Activated CD4-positive, alpha-beta T cell treated with anti-CD3 and anti-CD28 coated beads, Interleukin-2, amount 10 ng/mL, durations not matched to agents 7 days and 5 days (primary cell): ENCODE measurements around the gene CAPZB. TPM values are rescaled to one million over a fixed set of nuclear protein-coding genes. Genes with fewer than 3 reads are reported as not detected.
"Not testable (repeated sequence)": the region's sequence is repeated elsewhere in the genome, so short reads cannot be mapped to it uniquely, and the experiment has no call there.

Source experiments
- CTCF ChIA-PET: fragments of 350-600 bp; sonication (Branson Sonifier 250); formaldehyde crosslinking; loops from one replicate; lab custom pipeline; 2021; ENCODE audit warnings: antibody characterized with exemption; lab: Charles Lee
- POLR2A ChIA-PET: fragments of 350-600 bp; sonication (Branson Sonifier 250); formaldehyde crosslinking; loops from one replicate; lab custom pipeline; 2021; ENCODE audit warnings: antibody characterized with exemption; lab: Charles Lee
- DNase-seq: peaks from one replicate; pipeline ENCODE4 v3.0.0-alpha.2; 2020
- H3K27ac Mint-ChIP-seq: one replicate; pipeline ENCODE4 v1.8.0; 2021; ENCODE audit warnings: mild to moderate bottlenecking, moderate library complexity, mixed read lengths
- H3K27me3 Mint-ChIP-seq: one replicate; pipeline ENCODE4 v1.8.0; 2021; ENCODE audit warnings: mixed read lengths
- H3K36me3 Mint-ChIP-seq: one replicate; pipeline ENCODE4 v1.8.0; 2021; ENCODE audit warnings: low read depth, mixed read lengths
- H3K4me1 Mint-ChIP-seq: one replicate; pipeline ENCODE4 v1.8.0; 2021; ENCODE audit warnings: mixed read lengths
- H3K4me3 Mint-ChIP-seq: one replicate; pipeline ENCODE4 v1.8.0; 2021; ENCODE audit warnings: mild to moderate bottlenecking, moderate library complexity, mixed read lengths
- H3K9me3 Mint-ChIP-seq: one replicate; pipeline ENCODE4 v1.8.0; 2021; ENCODE audit warnings: mixed read lengths
- total RNA-seq, 2 experiments: library from RNA; stranded (reverse); gene quantifications; one replicate each; pipeline ENCODE4 v1.2.3, GENCODE V29; 2021

The CAPZB gene
- 100 to 1,000 TPM; 529 to 567 TPM for total RNA-seq

DNA sequence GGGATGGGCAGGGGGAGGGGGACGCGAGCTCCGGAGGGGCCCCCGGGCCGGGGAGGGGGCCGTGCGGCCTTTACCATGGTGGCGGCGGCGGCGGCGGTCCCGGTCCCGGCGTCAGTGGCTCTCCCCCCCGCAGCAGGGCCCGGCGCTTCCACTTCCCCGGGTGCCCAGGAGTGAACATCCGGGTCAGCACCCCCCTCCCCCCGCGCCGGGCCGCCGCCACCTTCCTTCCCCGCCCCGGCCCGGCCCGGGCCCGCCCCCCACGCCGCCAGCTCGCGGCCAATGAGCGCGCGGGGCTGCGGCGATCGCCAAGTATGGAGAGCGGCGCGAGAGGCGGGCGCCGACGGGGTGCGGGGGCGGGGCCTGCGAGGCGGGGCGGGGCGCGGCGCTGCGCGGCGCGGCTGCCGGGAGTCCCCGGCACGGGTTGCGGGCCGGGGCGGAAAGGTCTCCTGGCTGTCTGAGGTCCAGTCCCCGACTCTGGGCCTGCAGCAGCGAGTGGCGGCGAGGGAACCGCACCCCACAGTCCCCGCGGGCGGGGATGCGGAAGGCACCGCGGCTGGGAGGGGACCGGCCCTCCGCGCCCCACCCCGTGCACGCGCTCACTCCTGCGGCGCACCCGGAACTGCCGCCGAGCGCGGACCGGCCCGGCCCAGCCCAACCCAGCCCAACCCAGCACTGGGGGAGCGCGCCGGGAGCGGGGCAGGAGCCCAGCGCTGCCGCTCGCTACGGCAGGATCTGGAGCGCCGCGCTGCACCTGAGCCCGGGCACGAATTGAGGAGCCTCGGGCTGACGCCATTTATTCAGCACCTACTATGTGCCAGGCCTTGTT, at the start of gene CAPZB:
Gene CAPZB, minus strand, starts transcription at position 178 of the 826 bp plus-strand sequence. Its CDS starts 101 bp downstream, at position 77.
- H3K27me3 Mint-ChIP-seq, result no peaks in the 10 kb centered on the region

DNA sequence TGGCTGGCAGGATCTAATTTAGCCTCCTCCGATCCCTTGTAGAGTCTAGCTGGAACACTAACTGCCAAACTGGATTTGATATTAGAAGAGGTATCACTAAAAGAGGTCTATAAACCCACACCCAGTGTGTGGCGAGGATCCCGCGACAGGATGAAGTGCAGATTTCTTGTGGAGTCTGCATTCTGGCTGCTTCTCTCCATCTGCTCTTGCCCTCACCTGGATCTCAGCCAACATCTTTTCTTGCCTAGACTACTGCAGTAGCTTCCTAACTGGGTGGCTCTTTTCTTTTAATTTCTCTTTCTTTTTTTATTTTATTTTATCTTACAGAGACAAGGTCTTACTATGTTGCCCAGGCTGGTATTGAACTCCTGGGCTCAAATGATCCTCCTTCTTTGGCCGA, 48.9 kb upstream of the CAPZB start:
- CTCF ChIA-PET, result interaction anchor here (0.8 kb wide), 1 partner anchor 11 kb away, joined by 5 read pairs; no protein-coding TSS in a partner anchor
- H3K4me3 Mint-ChIP-seq, result no peak overlapping the region
- H3K36me3 Mint-ChIP-seq, result no peaks in the 10 kb centered on the region
- peaks cover 4% of the 10 kb centered on the region for H3K4me1 Mint-ChIP-seq
- H3K9me3 Mint-ChIP-seq, result peaks cover 10% of the 10 kb centered on the region
- no peak overlapping the region for H3K27ac Mint-ChIP-seq
- POLR2A ChIA-PET, result no interaction called here
- no peak for DNase-seq
- no peaks in the 10 kb centered on the region for H3K27me3 Mint-ChIP-seq

More for the DNA sequence above, at the start of gene CAPZB:
- DNase-seq, result peak; percentile 93
- Mint-ChIP-seq H3K36me3 (peaks cover 36% of the 10 kb centered on the region), H3K27ac (peak within 1 kb of the TSS; percentile 94), H3K4me3 (peak within 1 kb of the TSS; percentile 94), H3K9me3 (no peaks in the 10 kb centered on the region), H3K4me1 (peaks cover 57% of the 10 kb centered on the region)
- CTCF ChIA-PET, result interaction anchor here (0.6 to 3.0 kb wide), 7 partner anchors 10 to 169 kb away, joined by 3 to 17 read pairs (median 4); no protein-coding TSS in a partner anchor
- POLR2A ChIA-PET, result interaction anchor here (1.0 kb wide), 1 partner anchor 13 kb away, joined by 5 read pairs; no protein-coding TSS in a partner anchor

DNA sequence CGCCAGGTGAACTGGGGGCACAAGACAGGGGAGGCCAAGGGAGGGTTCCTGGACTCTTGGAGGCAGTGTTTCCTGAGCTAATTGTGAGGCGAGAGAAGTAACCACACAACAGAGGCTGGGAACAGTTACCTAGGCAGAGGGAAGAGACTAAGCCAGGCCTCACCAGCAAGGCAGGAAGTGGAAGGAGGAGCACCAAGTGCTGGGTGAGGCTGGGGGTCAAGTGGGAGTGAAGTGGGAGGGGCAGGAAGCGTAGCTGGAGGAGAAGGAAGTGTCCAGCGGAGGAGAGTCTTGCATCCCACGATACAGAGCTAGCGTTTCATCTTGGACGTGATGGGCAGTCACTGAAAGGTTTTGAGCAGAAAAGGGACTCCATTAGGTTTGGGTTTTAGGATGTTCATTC, 48.3 kb upstream of the CAPZB start:
- Mint-ChIP-seq H3K27me3 (no peaks in the 10 kb centered on the region), H3K4me3 (no peak overlapping the region), H3K27ac (no peak overlapping the region), H3K4me1 (peaks cover 4% of the 10 kb centered on the region), H3K36me3 (no peaks in the 10 kb centered on the region), H3K9me3 (peaks cover 10% of the 10 kb centered on the region)
- POLR2A ChIA-PET, result no interaction called here
- DNase-seq, result no peak
- CTCF ChIA-PET, result no interaction called here

DNA sequence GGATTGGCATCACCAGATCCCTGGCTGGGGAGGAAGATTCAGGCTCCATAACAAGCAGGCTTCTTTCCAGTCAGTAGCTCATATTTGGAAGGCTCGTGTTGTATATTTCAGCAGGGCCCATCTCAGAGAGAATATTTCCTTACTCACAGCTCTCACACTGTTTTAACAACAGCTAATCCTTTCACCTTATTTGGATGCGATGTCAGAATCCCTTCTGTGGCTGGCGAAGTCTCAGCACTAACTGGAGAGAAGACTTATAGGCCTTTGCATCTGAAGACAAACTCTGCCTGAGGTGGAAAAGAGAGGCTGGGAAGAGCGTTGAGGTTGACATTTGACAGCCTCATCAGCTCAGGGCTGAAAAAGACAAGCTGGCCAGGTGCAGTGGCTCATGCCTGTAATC, 47.2 kb upstream of the CAPZB start:
- POLR2A ChIA-PET, result no interaction called here
- no peak overlapping the region for H3K4me3 Mint-ChIP-seq
- H3K36me3 Mint-ChIP-seq, result no peaks in the 10 kb centered on the region
- peaks cover 10% of the 10 kb centered on the region for H3K9me3 Mint-ChIP-seq
- peaks cover 4% of the 10 kb centered on the region for H3K4me1 Mint-ChIP-seq
- no peak overlapping the region for H3K27ac Mint-ChIP-seq
- CTCF ChIA-PET, result interaction anchor here (0.6 kb wide), 1 partner anchor 825 kb away, joined by 3 read pairs; no protein-coding TSS in a partner anchor
- DNase-seq, result no peak
- H3K27me3 Mint-ChIP-seq, result no peaks in the 10 kb centered on the region

DNA sequence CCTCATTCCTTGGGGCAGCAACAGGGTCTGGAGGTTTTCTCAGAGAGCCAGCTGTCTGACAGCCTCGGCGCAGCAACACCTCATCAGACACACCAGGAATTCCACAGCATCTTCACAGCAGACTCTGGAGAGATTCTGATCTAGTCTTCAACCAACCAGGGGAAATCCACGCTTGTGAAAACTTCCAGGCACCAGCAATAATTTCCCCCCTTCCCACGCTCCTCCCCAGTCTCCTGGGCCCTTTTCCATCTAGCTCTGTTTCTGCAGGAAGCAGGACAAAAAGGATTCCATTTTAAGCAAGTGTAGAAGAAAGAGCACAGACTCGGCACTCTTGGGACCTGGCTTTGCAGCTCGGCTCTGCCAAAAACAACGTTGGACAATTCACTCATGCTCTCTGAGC, 44.3 kb upstream of the CAPZB start:
- Mint-ChIP-seq H3K27ac (no peak overlapping the region), H3K27me3 (no peaks in the 10 kb centered on the region), H3K4me1 (peaks cover 4% of the 10 kb centered on the region), H3K9me3 (peaks cover 5% of the 10 kb centered on the region), H3K36me3 (no peaks in the 10 kb centered on the region), H3K4me3 (no peak overlapping the region)
- POLR2A ChIA-PET, result no interaction called here
- DNase-seq, result no peak
- CTCF ChIA-PET, result interaction anchor here (0.6 kb wide), 1 partner anchor 15 kb away, joined by 3 read pairs; no protein-coding TSS in a partner anchor

DNA sequence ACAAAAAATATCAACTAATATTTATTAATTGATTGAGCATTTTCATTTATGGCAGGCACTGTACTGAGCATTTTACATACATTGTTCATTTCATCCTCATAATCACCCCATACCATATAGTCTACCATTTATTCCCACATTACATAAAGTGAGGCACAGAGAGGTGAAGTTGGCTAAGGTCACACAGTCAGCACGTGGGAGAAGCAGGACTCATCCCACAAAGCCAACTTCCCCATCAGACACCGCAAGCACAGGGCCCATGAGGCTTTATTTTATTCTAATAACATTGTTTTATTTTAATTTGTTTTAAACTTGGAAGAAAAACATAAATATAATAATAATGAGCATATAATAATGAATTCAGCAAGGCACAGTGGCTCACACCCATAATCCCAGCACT, 43.1 kb upstream of the CAPZB start:
- no peaks in the 10 kb centered on the region for H3K4me1 Mint-ChIP-seq
- POLR2A ChIA-PET, result no interaction called here
- CTCF ChIA-PET, result no interaction called here
- no peaks in the 10 kb centered on the region for H3K27me3 Mint-ChIP-seq
- DNase-seq, result no peak
- H3K9me3 Mint-ChIP-seq, result peaks cover 5% of the 10 kb centered on the region
- no peak overlapping the region for H3K4me3 Mint-ChIP-seq
- H3K36me3 Mint-ChIP-seq, result no peaks in the 10 kb centered on the region
- H3K27ac Mint-ChIP-seq, result no peak overlapping the region

DNA sequence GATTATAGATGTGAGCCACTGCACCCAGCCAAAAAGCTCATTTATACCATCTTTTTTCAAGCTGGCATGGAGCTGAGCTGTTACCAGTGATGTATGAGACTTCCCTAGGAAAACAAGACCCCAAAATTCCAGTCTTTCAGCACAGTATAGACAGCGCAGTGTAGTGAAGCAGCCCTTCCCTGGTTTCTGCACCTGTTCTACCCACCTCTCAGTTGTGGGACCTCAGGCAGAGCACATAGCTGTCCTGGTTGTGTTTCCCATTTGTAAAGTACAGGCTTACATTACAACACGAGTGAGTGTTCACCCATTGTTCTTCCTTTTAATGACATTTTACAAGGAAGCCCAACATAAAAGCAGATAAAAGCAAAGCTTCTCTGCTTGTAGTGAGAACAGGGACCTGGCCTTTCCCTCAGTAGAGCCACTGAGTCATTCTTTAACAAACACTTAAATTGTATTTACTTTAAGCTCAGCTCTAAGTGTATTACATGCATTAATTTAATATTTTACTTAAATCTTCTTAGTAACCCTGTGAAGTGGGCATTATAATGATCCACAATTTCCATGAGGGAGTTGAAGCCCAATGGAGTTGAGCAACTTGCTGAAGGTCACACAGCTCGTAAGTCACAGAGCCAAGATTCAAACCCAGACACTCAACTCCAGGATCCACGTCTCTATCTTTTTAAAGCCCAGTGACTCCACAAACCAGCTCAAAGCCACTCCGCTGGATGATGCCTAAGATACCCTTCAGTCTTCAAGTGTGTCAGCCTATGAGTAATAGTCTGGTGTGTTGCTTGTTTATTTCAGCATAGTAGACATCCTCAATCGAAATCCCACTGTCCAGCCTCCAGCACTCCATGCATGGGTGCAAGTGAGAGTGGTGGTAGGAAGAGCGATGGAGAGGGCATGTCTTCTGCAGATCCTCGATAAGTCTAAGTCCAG, 40.5 kb upstream of the CAPZB start:
- Mint-ChIP-seq H3K27me3 (no peaks in the 10 kb centered on the region), H3K9me3 (peaks cover 5% of the 10 kb centered on the region), H3K36me3 (no peaks in the 10 kb centered on the region), H3K27ac (no peak overlapping the region), H3K4me3 (no peak overlapping the region), H3K4me1 (no peaks in the 10 kb centered on the region)
- ChIA-PET CTCF (interaction anchor here (0.6 kb wide), 1 partner anchor 56 kb away, joined by 3 read pairs; no protein-coding TSS in a partner anchor), POLR2A (interaction anchor here (0.6 kb wide), 1 partner anchor 30 kb away, joined by 3 read pairs; no protein-coding TSS in a partner anchor)
- no peak for DNase-seq

DNA sequence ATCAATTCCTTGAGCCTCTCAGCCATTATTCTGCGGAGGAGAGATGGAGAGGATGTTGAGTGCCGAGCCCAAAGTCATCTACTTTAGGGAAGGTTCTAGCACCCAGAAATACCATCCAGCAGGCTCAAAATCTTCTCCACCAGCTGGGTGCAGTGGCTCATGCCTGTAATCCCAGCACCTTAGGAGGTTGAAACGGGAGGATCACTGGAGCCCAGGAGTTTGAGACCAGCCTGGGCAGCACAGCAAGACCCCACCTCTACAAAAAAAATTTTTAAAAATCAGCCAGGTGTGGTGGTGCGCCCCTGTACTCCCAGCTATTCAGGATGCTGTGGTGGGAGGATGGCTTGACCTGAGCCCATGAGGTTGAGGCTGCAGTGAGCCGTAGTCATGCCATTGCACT, 39.5 kb upstream of the CAPZB start:
- ChIA-PET CTCF (interaction anchor here (0.6 kb wide), 1 partner anchor 324 kb away, joined by 3 read pairs; no protein-coding TSS in a partner anchor), POLR2A (no interaction called here)
- H3K27me3 Mint-ChIP-seq, result no peaks in the 10 kb centered on the region
- no peaks in the 10 kb centered on the region for H3K36me3 Mint-ChIP-seq
- no peak overlapping the region for H3K27ac Mint-ChIP-seq
- H3K4me3 Mint-ChIP-seq, result no peak overlapping the region
- peaks cover 5% of the 10 kb centered on the region for H3K9me3 Mint-ChIP-seq
- no peaks in the 10 kb centered on the region for H3K4me1 Mint-ChIP-seq
- DNase-seq, result no peak

DNA sequence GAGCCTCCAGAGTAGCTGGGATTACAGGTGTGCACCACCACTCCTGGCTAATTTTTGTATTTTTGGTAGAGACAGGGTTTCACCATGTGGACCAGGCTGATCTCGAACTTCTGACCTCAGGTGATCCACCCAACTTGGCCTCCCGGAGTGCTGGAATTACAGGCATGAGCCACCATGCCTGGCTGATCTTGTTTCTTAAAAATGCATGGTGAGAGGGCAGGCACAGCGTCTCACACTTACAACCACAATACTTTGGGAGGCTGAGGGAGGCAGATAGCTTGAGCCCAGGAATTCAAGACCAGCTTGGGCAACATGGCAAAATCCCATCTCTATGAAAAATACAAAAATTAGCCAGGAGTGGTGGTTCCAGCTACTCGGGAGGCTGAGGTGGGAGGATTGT, 37.2 kb upstream of the CAPZB start:
- H3K27ac Mint-ChIP-seq, H3K36me3 Mint-ChIP-seq, CTCF ChIA-PET, H3K4me3 Mint-ChIP-seq, POLR2A ChIA-PET, H3K4me1 Mint-ChIP-seq, H3K27me3 Mint-ChIP-seq, DNase-seq: not testable (repeated sequence)
- peaks cover 13% of the 10 kb centered on the region for H3K9me3 Mint-ChIP-seq

DNA sequence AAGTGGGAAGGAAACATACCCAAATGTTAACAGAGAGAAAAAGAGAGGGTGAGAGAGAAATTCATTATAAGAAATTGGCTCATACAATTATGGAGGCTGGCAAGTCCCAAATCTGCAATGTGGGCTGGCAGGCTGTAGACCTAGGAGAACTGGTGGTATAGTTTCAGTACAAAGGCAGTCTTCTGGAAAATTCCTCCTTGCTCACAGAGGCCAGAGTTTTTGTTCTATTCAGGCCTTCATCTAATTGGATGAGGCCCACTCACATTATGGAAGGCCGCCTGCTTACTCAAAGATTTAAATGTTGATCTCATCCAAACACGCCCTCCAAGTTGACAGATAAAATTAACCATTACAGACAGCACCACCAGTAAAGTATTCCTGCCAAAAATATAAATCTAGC, 36.1 kb upstream of the CAPZB start:
- Mint-ChIP-seq H3K36me3 (no peaks in the 10 kb centered on the region), H3K4me1 (no peaks in the 10 kb centered on the region), H3K27me3 (no peaks in the 10 kb centered on the region), H3K27ac (no peak overlapping the region), H3K9me3 (peaks cover 17% of the 10 kb centered on the region), H3K4me3 (no peak overlapping the region)
- ChIA-PET POLR2A (no interaction called here), CTCF (no interaction called here)
- no peak for DNase-seq

DNA sequence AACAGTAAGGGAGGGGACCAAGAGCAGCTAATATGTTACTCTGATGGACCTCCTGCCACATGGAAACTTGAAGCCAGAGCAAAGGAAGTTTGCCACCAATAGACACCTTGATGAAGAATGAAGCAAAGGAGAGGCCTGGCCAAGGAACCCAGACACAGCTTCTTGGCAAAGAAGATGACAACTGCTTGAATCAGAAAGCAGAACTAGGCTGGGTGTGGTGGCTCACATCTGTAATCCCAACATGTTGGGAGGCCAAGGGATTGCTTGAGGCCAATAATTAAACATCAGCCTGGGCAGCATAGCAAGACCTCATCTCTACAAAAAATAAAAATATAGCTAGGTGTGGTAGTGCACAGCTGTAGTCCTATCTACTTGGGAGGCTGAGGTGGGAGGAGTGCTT, 31.7 kb upstream of the CAPZB start:
- Mint-ChIP-seq H3K4me3 (no peak overlapping the region), H3K4me1 (no peaks in the 10 kb centered on the region), H3K27me3 (no peaks in the 10 kb centered on the region), H3K27ac (no peak overlapping the region), H3K9me3 (peaks cover 17% of the 10 kb centered on the region), H3K36me3 (no peaks in the 10 kb centered on the region)
- CTCF ChIA-PET, result no interaction called here
- no peak for DNase-seq
- POLR2A ChIA-PET, result no interaction called here

DNA sequence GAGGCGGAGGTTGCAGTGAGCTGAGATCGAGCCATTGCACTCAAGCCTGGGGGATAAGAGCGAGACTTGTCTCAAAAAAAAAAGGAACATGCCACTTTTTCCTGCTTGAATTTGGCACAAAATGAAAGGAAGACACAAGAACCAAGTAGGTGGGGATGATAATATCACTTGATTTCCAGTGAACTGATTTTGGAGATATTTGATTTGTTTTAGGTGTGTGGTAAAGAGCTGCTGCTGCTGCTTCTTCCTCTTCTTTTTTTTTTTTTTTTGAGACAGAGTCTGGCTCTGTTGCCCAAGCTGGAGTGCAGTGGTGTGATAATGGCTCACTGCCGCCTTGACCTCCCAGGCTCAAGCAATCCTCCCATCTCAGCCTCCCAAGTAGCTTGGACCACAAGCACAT, 29.9 kb upstream of the CAPZB start:
- CTCF ChIA-PET, result interaction anchor here (0.6 to 1.0 kb wide), 2 partner anchors 14 to 28 kb away, joined by 3 read pairs; no protein-coding TSS in a partner anchor
- Mint-ChIP-seq H3K27ac (no peak overlapping the region), H3K4me3 (no peak overlapping the region), H3K27me3 (no peaks in the 10 kb centered on the region), H3K36me3 (no peaks in the 10 kb centered on the region), H3K9me3 (peaks cover 12% of the 10 kb centered on the region), H3K4me1 (no peaks in the 10 kb centered on the region)
- POLR2A ChIA-PET, result no interaction called here
- DNase-seq, result no peak
